ENCODE measurements around the gene CASK. TPM values are rescaled to one million over a fixed set of nuclear protein-coding genes. Genes with fewer than 3 reads are reported as not detected.
A peak's percentile ranks its signal among the peaks of the same experiment; 100 is the strongest.
"Not testable (repeated sequence)": the region's sequence is repeated elsewhere in the genome, so short reads cannot be mapped to it uniquely, and the experiment has no call there.

The CASK gene
- total RNA-seq, 4 donors from 2014 or later: 34.3 to 52.8 (median 40.7) TPM

DNA sequence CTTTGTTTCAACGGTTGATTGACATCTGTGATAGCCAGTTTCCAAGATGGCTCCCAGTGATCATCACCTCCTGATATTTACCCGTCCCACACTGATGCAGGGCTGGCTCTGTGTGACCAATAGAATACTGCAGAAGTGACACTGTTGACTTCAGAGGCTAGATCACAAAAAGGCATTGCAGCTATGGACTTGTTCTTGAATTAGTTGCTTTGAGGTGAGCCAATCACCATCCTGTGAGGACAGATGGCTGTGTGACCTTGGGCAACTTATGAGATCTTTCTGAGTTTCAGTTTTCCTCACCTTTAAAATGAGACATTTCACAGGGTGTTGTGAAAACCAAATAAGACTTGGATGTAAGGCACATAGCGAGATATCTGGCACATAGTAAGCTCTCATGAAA, 201.1 kb downstream of the CASK start:
- H3K27me3 ChIP-seq: peaks cover 0 to 3% of the 10 kb centered on the region in 2 donors
- H3K4me1 ChIP-seq: no peaks in the 10 kb centered on the region
- H3K4me3 ChIP-seq: no peak overlapping the region
- no peak for DNase-seq (ENCODE audit: low spot score in 2 of 2)
- no peaks in the 10 kb centered on the region for H3K36me3 ChIP-seq
- TF ChIP-seq POLR2A (IDR thresholded peaks at IDR 0.05): no peak
- TF ChIP-seq, protein P1, sequence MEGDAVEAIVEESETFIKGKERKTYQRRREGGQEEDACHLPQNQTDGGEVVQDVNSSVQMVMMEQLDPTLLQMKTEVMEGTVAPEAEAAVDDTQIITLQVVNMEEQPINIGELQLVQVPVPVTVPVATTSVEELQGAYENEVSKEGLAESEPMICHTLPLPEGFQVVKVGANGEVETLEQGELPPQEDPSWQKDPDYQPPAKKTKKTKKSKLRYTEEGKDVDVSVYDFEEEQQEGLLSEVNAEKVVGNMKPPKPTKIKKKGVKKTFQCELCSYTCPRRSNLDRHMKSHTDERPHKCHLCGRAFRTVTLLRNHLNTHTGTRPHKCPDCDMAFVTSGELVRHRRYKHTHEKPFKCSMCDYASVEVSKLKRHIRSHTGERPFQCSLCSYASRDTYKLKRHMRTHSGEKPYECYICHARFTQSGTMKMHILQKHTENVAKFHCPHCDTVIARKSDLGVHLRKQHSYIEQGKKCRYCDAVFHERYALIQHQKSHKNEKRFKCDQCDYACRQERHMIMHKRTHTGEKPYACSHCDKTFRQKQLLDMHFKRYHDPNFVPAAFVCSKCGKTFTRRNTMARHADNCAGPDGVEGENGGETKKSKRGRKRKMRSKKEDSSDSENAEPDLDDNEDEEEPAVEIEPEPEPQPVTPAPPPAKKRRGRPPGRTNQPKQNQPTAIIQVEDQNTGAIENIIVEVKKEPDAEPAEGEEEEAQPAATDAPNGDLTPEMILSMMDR (IDR thresholded peaks at IDR 0.05): no peak
- TF ChIP-seq EP300 (IDR thresholded peaks at IDR 0.05): no peak
- no peaks in the 10 kb centered on the region for H3K9me3 ChIP-seq
- WGBS, 2 donors: 88 to 94% methylated on average over 3 of the region's 3 CpGs
- H3K27ac ChIP-seq: no peak overlapping the region

DNA sequence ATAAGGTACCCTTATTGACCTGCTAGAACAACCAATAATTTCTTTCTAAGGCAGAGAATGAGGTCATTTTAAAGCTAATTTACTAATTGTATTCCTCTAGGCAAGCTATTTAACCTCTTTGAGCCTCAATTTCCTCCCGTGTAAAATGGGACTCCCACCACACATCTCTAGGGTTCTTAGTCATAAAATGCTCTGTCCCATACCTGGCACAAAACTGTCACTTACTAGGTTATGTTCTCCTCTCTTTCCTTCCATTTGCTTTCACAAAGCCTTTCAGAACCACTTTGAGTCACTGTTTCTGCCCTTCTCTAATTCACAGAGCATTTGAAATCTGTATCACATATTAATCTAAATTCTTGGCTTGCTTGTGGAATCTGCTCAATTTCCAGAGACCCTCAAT, 201.8 kb downstream of the CASK start:
- Histone ChIP-seq H3K9me3 (no peaks in the 10 kb centered on the region), H3K4me3 (no peak overlapping the region), H3K36me3 (no peaks in the 10 kb centered on the region), H3K4me1 (no peaks in the 10 kb centered on the region), H3K27me3 (peaks cover 0 to 3% of the 10 kb centered on the region in 2 donors), H3K27ac (no peak overlapping the region)
- TF ChIP-seq, protein P1 (IDR thresholded peaks at IDR 0.05): no peak
- TF ChIP-seq POLR2A (IDR thresholded peaks at IDR 0.05) (no peak), EP300 (IDR thresholded peaks at IDR 0.05) (no peak)
- WGBS, 2 donors: 71 to 80% methylated on average over 1 of the region's 1 CpG
- no peak for DNase-seq (ENCODE audit: low spot score in 2 of 2)

DNA sequence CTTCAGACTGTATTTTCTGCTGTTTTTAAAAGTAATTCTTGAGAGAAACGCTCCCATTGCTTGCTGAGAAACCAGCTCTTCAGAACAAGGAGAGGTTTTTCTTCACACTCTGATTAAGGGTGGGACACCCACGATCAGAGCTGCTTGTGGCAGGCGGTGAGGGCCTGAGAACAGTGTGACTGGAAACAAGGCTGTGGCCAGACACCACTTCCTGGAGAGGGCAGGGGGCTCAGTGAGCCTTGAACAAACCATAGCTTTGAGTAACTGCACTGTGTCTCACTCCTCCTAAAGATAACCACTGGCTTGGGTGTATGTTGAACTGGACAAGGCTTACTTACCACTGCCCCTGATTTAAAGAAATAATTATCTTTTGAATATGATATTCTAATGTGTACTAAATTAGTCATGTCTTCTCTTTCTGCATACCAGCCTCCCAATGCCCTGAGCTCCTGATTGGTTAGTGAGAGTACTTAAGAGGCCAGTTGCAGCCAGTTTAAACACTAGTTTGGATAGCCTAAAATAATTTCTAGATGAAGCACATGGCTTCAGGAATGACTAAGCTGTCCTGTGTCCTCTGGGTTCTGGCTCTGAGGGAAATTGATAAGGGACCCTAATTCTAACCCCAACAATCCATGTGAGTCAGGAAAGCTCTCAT, 203.1 kb downstream of the CASK start:
- 64 to 65% methylated on average over 3 of the region's 3 CpGs for WGBS, 2 donors
- H3K4me3 ChIP-seq: no peak overlapping the region
- no peak for TF ChIP-seq EP300 (IDR thresholded peaks at IDR 0.05)
- no peak for TF ChIP-seq POLR2A (IDR thresholded peaks at IDR 0.05)
- TF ChIP-seq, protein P1 (IDR thresholded peaks at IDR 0.05): no peak
- no peaks in the 10 kb centered on the region for H3K36me3 ChIP-seq
- no peak for DNase-seq (ENCODE audit: low spot score in 2 of 2)
- no peaks in the 10 kb centered on the region for H3K9me3 ChIP-seq
- no peaks in the 10 kb centered on the region for H3K4me1 ChIP-seq
- H3K27me3 ChIP-seq: peaks cover 0 to 3% of the 10 kb centered on the region in 2 donors
- no peak overlapping the region for H3K27ac ChIP-seq

DNA sequence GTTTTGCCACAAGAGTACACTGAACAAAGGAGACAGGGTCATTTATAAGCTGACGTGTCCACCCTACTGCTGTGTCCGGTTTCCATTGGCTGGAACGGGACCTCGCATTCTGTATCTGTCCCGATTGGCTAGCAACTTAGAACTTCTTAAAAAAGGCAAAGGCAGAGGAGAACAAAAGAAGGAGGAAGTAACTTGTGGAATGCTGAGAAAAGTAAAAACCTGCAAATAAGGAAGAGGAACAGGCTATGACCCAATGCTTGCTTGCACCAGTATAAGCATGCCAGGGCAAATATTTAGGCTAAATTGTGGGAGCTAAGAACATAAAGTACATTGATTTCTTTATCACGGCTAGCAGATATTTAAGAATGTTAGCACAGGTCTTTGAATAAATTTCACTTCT, 203.7 kb downstream of the CASK start:
- not testable (repeated sequence) for H3K27ac ChIP-seq; DNase-seq (ENCODE audit: low spot score in 2 of 2); H3K9me3 ChIP-seq; H3K4me3 ChIP-seq; H3K36me3 ChIP-seq; H3K27me3 ChIP-seq; H3K4me1 ChIP-seq
- 82 to 90% methylated on average over 6 of the region's 6 CpGs for WGBS, 2 donors
- TF ChIP-seq EP300 (IDR thresholded peaks at IDR 0.05): peak in 1 of 2 donors; percentile 8

DNA sequence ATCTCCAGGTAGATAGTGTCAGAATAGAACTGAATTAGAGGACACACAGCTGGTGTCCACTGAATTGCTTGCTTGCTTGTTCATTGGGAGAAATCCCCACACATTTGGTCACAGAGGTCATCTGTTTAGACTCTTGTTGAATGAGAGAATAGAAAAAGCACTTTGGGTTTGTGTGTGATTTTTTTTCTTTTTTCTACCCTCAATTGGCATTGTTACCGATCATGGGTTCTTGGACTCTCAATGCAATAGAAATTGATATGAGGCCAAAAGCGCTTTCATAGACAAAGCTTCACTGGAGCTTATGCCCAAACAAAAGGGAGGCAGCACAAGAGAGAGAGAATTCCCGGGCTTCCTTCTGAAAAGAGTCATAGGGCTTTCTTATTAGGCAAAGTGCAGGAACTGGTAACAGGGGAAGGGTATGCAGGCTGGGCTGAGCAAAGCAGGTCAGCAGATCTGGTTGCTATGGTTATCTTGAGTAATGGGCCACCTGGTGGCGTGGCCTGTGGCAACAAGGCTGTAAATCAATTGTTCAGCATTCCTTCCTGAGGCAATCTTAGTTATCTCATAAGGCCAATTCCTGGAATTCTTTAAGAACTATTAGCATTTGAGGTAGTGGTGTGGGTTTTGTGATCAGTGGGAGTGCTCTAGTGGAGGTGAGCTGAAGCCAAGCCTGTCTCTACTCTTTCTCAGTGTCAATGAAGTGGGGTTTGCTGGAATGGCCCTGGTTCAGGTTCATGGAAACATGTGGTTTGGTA, 204.7 kb downstream of the CASK start:
- no peaks in the 10 kb centered on the region for H3K36me3 ChIP-seq
- no peak overlapping the region for H3K4me3 ChIP-seq
- TF ChIP-seq POLR2A (IDR thresholded peaks at IDR 0.05): no peak
- TF ChIP-seq, protein P1 (IDR thresholded peaks at IDR 0.05): no peak
- no peak for TF ChIP-seq EP300 (IDR thresholded peaks at IDR 0.05)
- H3K27me3 ChIP-seq: peaks cover 0 to 3% of the 10 kb centered on the region in 2 donors
- 71 to 74% methylated on average over 4 of the region's 4 CpGs for WGBS, 2 donors
- H3K9me3 ChIP-seq: no peaks in the 10 kb centered on the region
- no peak for DNase-seq (ENCODE audit: low spot score in 2 of 2)
- no peak overlapping the region for H3K27ac ChIP-seq
- no peaks in the 10 kb centered on the region for H3K4me1 ChIP-seq

Data from tibial nerve (tissue), 4 donors.